HG03342 (cell line): ENCODE measurements around the gene ASPM.
"Not testable (repeated sequence)": the region's sequence is repeated elsewhere in the genome, so short reads cannot be mapped to it uniquely, and the experiment has no call there.

Experiments used
- ATAC-seq: cut with Tn5 transposase; IDR thresholded peaks from one replicate; pipeline ENCODE4 v1.9.1; 2021; ENCODE audit warnings: mild to moderate bottlenecking, moderate library complexity; ENCODE audit not compliant: unreplicated experiment

The ASPM gene

DNA sequence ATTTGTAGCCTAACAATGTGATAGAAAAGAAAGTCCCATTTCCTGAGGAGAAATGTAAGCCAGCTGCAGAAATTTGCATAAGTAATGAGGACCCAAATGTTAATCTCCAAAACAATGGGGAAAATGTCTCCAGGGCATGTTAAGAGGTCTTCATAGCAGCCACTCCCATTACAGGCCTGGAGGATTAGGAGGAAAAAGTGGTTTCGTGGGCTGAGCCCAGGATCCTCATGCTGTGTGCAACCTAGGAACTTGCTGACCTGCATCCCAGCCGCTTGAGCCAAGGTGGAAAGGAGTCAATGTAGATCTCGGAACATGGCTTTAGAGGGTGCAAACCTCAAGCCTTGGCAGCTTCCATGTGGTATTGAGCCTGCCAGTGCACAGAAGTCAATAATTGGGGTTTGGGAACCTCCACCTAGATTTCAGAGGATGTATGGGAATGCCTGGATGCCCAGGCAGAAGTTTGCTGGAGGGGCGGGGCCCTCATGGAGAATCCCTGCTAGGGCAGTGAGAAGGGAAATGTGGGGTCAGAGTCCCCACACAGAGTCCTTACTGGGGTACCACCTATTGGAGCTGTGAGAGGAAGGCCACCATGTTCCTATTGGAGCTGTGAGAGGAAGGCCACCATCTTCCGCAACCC is 65.2 kb downstream of the ASPM start:
- no peak for ATAC-seq

DNA sequence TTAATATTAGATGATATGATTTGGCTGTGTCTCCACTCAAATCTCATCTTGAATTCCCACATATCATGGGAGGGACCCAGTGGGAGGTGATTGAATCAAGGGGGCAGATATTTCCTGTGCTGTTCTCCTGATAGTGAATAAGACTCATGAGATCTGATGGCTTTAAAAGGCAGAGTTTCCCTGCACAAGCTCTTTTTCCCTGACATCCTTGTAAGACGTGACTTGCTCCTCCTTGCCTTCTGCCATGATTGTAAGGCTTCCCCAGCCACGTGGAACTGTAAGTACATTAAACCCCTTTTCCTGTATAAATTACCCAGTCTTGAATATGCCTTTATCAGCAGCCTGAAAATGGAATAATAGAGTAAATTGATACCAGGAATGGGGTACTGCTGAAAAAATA is 66.1 kb downstream of the ASPM start:
- ATAC-seq = no peak

DNA sequence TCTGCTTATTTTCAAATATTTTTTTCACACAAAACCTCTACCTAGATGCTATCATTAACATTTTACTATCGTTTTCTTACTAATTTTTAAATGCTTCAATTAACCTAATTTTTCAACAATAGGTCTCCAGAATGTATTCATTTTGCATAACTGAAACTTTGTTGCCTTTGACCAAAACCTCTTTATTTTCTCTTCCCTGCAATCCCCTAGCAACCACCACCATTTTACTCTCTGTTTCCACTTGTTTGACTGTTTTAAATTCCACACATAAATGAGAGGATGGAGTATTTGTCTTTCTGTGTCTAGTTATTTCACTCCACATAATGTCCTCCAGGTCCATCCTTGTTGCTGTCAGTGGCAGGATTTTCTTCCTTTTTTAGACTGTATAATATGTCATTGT is 69.9 kb downstream of the ASPM start:
- ATAC-seq = peak; percentile 68

DNA sequence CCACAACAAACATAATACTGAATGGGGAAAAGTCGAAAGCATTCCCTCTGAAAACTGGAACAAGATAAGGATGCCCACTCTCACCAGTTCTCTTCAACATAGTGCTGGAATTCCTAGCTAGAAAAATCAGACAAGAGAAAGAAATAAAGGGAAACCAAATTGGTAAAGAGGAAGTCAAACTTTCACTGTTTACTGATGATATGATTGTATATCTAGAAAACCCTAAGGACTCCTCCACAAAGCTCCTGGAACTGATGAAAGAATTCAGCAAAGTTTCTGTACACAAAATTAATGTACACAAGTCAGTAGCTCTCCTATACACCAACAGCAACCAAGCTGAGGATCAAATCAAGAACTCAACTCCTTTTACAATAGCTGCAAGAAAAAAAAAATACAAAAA is 72.5 kb downstream of the ASPM start:
- no peak for ATAC-seq

DNA sequence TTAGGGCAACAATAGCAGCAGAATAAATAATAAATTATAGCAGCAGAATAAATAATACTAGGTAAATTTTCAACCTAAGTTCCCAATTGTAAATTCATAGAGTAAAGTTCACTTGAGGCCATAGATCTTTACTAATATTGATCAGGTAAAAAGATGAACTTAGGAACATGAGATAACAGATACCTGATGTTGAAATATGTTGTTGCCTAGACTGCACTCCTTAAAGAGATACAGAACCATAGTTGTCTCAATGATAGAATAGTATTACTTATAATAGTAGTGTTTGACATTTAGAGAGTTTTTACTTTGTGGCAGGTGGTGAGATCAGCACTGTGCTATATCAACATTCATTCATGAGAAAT is 79.0 kb downstream of the ASPM start:
- no peak for ATAC-seq

DNA sequence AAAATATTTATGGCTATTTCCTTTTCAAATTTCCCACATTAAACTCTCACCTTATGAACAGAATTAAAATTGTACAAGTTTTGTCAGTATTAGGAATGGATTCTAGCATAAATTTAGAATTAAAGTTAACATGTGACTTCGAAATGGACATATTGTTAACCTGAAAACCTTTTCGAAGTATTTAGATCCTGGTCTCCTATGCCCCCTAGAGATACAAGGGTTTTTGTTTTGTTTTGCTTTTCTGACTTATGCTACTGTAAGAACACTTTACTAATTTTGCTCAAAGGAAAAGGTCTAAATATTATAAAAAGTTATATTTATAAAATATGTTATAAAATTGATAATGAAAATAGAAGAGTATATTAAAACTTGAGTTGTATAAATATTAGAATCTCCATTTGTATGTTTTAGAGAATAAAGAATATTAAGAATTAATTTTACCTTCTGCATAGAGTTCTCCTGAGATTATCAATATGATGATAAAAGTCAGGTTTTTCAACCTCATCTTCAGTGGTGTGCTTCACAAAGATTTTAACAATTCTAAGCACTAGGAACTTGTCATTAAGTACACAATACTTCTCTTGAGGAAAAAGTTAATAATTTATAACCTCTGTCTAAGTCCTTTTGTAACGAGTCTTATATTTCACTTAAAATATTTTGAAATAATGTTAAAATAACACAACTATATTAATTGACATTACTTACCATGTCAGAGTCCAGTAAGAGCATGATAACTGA is 79.6 kb downstream of the ASPM start, which contains the start of gene F13B:
TSS of gene F13B (minus strand) at position 542 of the 738 bp plus-strand sequence. CDS start at position 505, 37 bp downstream.
- ATAC-seq = no peak

DNA sequence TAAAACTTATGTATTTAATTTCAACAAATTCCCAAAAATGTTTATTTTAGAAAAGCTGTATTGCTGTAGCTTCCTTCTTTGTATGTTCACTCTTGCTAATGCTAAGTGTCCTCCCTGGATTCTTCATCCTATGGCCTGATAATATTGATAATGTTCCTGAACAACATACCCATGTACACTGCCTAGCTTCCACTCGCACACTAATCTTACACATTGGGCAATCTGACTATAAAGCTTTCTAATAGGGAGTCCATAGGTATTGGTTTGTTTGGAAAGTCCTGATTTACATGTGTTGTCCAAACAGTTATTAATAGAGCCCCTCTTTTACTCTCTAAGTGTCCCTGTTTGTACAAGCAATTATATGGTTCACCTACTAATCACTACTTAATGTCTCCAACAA is 80.2 kb downstream of the ASPM start:
- ATAC-seq = no peak

DNA sequence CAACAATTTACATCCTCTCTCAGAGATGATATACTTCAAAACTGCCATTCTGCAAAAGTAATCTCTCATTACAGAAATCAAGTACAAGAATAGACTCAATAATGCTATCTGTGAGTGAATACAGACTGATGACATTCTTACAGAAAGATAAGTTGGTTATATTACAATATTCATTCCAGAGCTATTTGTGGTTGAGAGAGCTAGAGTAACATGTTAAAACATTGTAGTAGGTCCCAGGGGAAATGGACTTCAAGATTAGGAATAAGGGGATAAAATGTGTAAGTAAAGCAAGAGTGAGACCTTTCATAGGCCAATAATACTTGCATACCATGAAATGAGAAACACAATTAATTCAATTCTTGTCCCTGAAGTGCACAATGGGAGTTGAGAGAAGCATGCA is 80.9 kb downstream of the ASPM start:
- ATAC-seq = no peak

DNA sequence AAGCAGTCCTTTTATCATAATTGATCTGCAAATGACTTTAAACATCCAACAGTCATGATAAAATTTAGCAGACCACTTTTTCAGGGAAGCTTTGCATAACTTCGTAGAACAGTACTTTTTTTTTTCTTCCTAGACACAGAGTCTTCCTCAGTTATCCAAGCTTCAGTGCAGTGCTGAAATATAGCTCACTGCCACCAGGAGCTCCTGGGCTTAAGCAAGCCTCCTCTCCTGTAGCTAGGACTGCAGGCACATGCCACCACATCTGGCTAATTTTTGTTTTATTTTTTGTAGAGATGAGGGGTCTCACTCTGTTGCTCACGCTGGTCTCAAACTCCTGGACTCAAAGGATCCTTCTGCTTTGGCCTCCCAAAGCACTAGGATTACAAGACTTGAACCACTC is 83.3 kb downstream of the ASPM start:
- ATAC-seq = peak; percentile 29

DNA sequence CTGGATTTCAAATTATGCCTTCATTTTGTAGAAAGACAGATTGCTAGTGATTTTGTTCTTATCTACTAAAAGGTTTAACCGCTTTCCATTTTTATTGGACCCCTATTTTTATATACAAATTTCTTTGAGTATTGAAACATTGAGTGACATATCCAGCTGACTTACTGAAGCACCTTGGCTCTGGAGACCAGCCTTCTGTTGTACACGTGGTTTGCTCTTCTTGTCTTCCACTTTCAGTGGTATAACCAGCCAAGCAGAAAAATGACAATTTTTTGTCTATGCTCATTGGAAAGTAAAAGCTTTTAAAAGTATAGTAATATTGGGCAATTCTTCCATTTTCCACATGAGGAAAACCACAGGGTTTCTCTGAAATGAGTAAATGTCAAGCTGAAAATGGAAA is 83.8 kb downstream of the ASPM start:
- peak; percentile 93 for ATAC-seq

DNA sequence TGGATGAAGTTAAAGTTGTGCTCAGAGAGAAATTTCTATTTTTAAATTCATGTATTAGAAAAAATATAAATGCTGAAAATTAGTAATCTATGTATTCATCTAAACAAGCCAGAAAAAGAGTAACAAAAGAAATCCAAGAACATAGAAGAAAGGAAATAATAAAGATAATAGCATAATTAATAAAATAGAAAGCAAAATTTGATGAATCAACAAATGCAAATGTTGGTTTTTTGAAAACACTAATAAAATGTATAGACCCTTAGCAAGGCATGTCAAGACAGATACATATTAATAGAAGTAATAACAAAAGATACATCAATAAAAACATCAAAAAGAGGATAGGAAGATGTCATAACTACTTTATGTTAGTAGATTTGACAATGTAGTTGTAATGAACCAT is 97.4 kb downstream of the ASPM start:
- no peak for ATAC-seq

DNA sequence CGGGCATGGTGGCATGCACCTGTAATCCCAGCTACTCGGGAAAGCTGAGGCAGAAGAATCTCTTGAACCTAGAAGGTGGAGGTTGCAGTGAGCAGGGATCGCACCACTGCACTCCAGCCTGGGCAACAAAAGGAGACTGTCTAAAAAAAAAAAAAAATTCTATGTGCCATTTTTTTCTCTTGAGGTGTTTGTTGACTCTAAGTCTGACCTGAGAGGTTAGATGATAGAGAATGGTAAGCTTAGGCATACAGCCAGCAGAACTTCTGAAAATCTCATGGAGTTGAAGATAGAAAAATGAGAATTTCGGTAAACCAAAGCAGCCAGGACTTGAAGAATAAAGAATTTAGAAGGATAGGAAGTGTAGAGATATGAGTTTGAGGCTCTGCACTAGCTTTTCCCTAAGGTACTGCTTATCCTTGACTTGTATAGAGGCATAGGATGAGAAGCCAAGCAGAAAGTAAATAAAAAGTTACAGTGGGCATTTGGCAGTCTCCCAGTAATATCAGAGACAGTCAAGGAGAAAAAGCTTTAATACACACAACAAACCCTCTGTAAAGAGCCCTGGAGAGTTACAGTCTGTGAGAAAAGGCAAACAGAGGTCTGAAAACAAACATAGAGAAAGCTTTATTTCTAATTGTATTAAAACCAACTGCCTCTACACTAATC is 103.7 kb downstream of the ASPM start:
- no peak for ATAC-seq

DNA sequence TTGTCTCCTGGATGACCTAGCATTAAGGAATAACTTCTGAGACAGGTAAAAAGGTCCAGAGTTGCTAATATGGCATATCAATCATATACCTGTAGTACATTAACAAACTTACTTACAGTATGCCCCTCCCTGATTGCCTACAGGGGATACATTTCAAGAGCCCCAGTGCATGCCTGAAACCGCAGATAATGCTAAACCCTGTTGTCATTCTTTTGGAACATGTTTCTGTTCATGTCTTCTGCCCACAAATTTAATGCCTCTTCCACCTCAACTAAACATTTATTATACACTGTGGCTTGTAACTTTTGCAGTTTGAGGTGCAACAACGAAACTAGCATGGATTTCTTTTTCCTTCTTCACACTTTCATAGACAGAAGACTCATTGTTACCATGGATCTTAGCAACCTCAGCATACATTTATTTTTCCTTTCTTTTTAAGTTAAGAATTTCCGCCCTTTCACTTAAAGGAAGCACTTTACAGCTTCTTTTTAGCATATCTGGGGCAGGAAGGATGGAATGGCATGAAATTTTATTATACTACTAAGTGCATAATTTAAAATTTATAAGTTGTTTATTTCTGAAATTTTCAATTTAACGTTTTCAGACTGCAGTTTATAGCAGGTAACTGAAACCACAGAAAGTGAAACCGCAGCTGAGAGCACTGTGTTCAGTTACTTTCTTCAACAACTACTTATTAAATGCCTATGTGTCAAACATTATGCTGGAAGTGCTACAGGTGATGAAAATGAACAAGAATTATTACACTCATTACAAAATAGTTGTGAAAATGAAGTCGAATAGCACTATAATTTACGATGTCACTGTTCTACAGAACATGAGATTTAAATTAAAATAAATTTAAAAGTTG is 104.7 kb downstream of the ASPM start:
- peak; percentile 76 for ATAC-seq

DNA sequence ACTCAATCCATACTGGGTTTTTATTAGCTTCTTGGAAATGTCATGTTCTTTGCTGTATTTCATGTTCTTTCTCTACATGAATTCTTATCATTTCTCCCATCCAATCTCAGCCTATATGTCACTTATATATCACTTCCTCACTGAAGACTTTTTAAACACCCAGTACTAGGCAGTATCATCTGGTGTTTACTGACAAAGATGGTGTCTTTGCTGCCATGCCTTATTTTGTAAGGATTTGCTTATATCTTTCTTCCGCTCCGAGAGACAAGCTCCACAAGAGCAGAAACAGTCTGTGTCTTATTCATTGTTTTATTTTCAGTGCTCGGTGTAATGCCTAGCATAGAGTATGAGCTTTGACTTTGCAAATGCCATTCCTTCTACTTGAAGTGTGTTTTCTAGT is 109.6 kb downstream of the ASPM start:
- ATAC-seq = no peak

DNA sequence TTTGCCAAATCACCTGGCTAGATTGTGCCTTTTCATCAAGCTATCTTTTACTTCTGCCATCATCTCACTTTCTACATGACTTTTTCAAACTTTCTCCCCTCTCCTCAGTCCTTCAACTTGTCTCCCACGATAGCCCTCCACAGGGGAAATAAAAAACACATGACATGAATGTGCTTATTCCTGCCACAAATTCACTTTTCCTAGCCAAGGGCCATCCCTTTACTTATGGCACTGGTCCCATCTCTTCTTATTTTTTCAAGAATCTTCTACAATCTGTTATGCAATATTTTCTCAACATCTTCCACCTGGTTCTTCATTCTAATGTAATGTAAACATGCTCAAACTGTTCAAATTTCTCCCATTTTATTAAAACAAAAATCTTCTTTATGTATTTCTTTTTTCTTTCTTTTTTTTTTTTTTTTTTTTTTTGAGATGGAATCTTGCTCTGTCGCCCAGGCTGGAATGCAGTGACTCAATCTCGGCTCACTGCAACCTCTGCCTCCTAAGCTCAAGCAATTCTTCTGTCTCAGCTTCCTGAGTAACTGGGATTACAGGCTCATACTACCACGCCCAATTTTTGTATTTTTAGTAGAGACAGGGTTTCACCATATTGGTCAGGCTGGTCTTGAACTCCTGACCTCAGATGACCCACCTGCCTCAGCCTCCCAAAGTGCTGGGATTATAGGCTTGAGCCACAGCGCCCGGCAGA is 111.7 kb downstream of the ASPM start:
- ATAC-seq = not testable (repeated sequence)
